HG02763 (cell line): ENCODE data around the gene PCDH7.

Experiments used
- ATAC-seq: cut with Tn5 transposase; IDR thresholded peaks from one replicate; pipeline ENCODE4 v1.9.1; 2021; ENCODE audit warnings: mild to moderate bottlenecking, moderate library complexity; ENCODE audit not compliant: unreplicated experiment

PCDH7 gene

GRCh38 chr4:30726090-30726675 is 6.0 kb downstream of the PCDH7 start:
- ATAC-seq = no peak

- no peak for ATAC-seq
Observed at GRCh38 chr4:30727409-30727808, 7.2 kb downstream of the PCDH7 start.

- ATAC-seq = no peak
Observed at GRCh38 chr4:30728311-30728710, 8.1 kb downstream of the PCDH7 start.

GRCh38 chr4:30743897-30744296 is 23.7 kb downstream of the PCDH7 start:
- no peak for ATAC-seq

GRCh38 chr4:30744386-30744785 is 24.2 kb downstream of the PCDH7 start:
- ATAC-seq = no peak

- no peak for ATAC-seq
Observed at GRCh38 chr4:30744957-30745640, 24.9 kb downstream of the PCDH7 start.

GRCh38 chr4:30746735-30747134 is 26.6 kb downstream of the PCDH7 start:
- ATAC-seq = no peak

- ATAC-seq = no peak
Observed at GRCh38 chr4:30753316-30753715, 33.1 kb downstream of the PCDH7 start.

- no peak for ATAC-seq
Observed at GRCh38 chr4:30754021-30754420, 33.9 kb downstream of the PCDH7 start.

- ATAC-seq = no peak
Observed at GRCh38 chr4:30755346-30755745, 35.2 kb downstream of the PCDH7 start.

- ATAC-seq = no peak
Observed at GRCh38 chr4:30756553-30756952, 36.4 kb downstream of the PCDH7 start.

- no peak for ATAC-seq
Observed at GRCh38 chr4:30757357-30757756, 37.2 kb downstream of the PCDH7 start.

GRCh38 chr4:30760551-30760950 is 40.4 kb downstream of the PCDH7 start:
- ATAC-seq = no peak

- ATAC-seq = no peak
Observed at GRCh38 chr4:30763321-30763727, 43.2 kb downstream of the PCDH7 start.

GRCh38 chr4:30765022-30765421 is 44.9 kb downstream of the PCDH7 start:
- no peak for ATAC-seq

GRCh38 chr4:30767147-30767845 is 47.1 kb downstream of the PCDH7 start:
- ATAC-seq = no peak

- ATAC-seq = no peak
Observed at GRCh38 chr4:30768277-30768676, 48.1 kb downstream of the PCDH7 start.

GRCh38 chr4:30769093-30769492 is 48.9 kb downstream of the PCDH7 start:
- ATAC-seq = no peak

GRCh38 chr4:30770049-30770549 is 49.9 kb downstream of the PCDH7 start:
- no peak for ATAC-seq

GRCh38 chr4:30770812-30771211 is 50.6 kb downstream of the PCDH7 start:
- ATAC-seq = no peak

- ATAC-seq = no peak
Observed at GRCh38 chr4:30776451-30776850, 56.3 kb downstream of the PCDH7 start.

GRCh38 chr4:30776921-30777415 is 56.8 kb downstream of the PCDH7 start:
- no peak for ATAC-seq
